Stimulated activated naive CD4-positive, alpha-beta T cell treated with Interleukin-2 at 50 U/mL for 16 hours (primary cell): ENCODE data around the gene TMEM147.

Experiments used
- DNase-seq: peaks from one replicate; lab custom pipeline; 2025; lab: John Stamatoyannopoulos, UW

The TMEM147 gene

DNA sequence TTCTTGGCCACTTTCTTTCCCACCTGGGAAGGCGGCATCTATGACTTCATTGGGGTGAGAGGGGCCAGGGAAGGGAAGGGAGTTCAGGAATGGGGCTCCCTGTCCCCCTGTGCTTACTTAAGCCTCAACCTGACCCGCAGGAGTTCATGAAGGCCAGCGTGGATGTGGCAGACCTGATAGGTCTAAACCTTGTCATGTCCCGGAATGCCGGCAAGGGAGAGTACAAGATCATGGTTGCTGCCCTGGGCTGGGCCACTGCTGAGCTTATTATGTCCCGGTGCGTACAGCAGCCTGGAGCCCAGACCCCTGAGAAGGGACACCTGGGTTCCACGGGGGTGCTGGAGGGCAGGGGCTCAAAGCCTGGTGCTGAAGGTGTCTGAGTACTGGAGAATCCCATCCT lies 1.1 kb downstream of the TMEM147 start:
- DNase-seq = no peak

GRCh38 chr19:35549174-35549788 lies 3.9 kb downstream of the TMEM147 start:
- DNase-seq = peak; percentile 28

DNA sequence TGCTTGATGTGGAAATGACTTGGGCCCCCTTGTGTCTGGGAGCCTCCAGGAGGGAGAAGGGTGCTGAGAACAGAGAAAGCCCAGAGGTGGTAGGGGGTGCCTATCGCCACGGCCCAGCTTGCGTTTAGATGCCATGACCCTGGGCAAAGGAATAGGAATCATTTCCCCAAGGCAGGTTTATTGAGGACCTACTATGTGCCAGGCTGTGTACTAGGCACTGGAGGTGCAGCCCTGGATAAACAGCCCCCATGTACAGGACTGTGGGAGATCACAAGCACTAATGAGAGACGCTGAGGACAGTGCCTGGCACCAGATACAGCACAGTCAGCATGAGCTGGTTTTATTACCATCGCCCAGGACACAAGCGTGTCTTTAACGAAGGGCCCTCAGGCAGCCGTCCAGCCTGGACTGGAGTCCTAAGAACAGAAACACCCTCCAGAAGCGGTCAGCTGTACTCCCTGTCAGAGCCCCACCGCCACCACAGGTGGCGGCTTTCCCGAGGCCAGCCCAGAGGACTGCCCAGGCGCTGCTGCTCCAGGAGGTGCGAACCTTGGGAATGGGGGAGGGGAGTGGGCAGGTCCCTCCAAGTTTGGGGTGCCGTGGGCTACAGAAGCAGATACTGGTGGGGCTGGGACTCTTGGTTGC lies 4.6 kb downstream of the TMEM147 start:
- no peak for DNase-seq

- no peak for DNase-seq
Measured at GRCh38 chr19:35551091-35551810, 5.8 kb downstream of the TMEM147 start.

DNA sequence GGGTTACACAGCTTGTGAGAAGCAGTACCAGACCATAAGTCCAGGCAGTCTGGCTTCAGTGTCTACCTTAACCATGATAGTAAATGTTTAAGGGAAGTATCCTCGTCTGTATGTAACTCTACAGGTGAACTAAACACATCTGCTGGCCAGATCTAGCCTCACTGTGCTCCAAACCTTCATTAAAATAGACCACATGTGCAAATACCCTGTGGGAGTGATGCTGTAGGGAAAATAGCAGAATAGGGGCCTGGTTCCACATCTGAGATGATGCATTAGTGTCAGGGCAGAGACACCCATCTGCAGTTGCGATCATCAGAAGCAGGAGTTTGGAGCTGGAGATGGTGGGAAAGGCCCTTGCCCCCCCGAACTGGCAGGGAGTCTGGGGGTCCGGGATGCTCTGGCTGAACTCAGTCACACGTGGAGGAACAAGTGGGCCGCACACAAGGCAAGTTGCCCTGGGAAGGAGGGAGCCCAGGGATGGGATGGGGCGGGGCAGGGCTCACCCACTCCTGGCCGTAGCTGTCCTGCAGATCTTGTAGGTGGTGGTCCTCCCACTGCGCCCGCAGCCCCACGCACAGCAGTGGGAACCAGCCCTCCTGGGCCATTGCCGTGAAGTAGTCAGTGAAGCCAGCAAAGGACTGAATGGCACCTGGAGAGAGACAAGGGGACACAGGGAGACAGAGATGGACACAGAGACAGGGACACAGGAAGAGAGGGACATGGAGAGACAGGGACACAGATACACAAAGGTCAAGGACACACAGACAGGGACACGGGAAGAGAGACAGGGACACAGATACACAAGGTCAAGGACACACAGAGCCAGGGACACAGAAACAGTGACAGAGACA lies 7.3 kb downstream of the TMEM147 start:
- DNase-seq = no peak

DNA sequence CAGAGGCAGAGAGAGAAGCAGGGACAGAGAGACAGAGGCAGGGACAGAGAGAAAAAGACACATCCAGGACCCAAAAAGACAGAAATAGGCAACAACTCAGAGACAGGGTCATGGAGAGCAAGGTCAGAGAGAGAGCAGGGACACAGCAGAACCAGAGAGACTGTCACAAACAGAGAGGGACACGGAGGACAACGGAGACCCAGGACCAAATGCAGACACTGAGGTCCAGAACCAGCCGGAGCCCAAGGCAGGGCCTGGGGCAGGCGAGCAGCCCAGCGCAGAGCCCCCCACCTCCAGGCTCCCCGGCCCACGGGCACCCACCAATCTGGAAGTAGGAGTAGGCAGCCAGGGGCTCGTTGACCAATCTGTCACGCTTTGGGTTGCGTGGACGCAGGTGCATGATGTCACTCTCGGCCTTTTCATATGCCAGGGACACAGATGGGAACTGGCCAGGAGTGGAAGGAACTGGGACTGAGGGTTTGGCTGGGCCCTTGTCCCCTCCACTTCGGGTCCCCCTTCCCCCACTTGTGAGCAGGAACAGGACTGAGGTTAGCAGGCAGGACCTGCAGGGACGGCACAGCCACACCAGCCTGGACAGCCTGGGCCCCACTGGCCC lies 8.1 kb downstream of the TMEM147 start:
- DNase-seq = no peak

DNA sequence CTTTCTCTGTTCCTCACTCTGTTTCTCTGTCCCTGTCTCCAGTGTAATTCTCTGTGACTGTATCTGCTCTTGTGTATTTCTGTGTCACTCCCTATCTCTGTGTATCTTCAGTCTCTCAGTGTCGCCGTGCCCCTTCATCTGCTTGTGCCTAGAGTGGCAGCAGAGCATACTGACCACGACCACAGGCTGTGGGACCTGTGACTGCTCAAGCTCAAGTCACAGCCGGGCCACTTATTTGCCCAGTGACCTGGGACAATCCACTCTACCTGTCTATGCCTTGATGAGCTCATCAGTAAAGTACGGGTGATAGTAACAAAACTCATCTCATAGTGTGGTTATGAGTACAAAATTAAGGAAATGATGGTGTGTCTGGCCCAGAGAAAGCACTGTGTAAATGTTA lies 8.7 kb downstream of the TMEM147 start:
- no peak for DNase-seq

- no peak for DNase-seq
Measured at GRCh38 chr19:35555301-35556005, 10.0 kb downstream of the TMEM147 start.

DNA sequence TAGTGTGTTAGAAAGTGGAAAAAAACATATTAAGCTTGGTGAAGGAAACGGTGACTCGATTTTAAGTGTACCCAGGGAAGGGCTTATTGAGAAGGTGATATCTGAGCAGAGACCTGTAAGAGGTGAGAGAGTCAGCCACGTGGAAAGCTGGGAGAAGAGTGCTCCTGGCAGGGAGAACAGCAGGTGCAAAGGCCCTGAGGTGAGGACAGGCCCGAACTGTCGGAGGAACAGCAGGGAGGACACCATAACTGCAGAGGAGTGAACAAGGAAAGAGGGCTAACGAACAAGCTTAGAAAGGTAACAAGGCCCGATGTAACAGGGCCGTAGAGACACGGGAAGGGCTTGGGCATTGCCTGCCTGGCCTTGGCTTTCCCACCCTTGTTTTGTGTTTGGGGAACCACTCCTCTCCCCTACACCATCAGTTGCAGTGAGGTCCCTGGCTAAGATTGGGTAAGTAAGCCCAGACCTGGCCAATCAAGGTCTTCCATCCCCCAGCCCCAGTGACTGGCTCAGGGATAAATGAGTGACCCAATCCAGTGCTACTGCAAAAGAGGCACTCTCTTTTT lies 10.7 kb downstream of the TMEM147 start:
- no peak for DNase-seq

GRCh38 chr19:35556846-35557538 lies 11.6 kb downstream of the TMEM147 start:
- no peak for DNase-seq

- peak; percentile 19 for DNase-seq
Measured at GRCh38 chr19:35557539-35558399, 12.3 kb downstream of the TMEM147 start.

- DNase-seq = no peak
Measured at GRCh38 chr19:35558400-35559280, 13.2 kb downstream of the TMEM147 start.

- DNase-seq = no peak
Measured at GRCh38 chr19:35559281-35559659, 13.8 kb downstream of the TMEM147 start.

DNA sequence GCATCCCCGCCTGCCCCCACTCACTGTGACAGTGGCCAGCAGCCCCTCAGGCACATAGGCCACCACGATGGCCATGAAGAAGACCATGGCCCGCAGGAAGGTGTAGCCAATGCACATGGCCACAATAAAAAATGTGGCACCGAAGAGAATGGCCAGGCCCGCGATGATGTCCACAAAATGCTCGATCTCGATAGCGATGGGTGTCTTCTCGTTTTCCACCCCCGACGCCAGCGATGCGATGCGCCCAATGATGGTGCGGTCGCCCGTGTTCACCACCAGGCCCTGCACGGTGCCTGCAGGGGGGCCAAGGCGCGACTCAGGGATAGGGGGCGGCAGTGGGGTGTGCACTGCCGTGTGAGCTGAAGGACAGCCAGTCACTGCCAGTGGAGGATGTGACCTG lies 14.4 kb downstream of the TMEM147 start:
- no peak for DNase-seq

DNA sequence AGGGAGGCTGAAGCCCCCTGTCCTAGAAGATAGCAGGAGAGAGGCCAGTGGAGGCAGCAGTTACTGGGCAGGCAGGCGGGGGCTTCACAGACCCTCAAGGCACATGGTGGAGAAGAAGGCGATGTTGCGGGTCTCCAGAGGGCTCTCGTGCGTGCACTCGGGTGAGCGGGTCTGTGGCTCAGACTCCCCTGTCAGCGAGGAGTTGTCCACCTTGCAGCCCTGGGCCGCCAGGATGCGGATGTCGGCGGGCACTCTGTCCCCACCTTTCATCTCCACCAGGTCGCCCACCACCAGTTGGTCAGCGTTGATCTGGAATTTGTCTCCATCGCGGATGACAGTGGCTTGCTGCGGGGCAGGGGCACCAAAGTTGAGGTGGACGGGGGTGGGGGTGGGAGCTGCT lies 14.8 kb downstream of the TMEM147 start:
- no peak for DNase-seq

GRCh38 chr19:35560677-35561076 lies 15.3 kb downstream of the TMEM147 start:
- DNase-seq = no peak

- no peak for DNase-seq
Measured at GRCh38 chr19:35561436-35561835, 16.0 kb downstream of the TMEM147 start.

DNA sequence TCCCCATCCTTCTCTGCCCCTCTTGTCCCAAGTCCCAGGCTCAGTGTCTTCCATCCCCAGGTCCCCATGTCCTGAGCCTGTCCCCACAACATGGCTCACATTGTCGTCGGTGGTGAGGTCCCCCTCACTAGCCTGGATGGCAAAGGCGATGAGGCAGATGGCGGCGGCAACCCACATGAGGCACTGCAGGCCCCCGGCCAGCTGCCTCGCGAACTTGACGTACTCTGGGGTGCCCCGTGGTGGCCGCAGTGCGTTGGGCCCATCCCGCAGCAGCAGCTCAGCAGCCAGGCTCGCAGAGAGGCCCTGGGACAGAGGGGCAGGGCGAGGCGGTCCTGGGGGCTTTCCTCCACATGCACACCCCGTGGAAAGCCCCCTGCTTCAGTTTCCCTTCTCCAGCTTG lies 16.9 kb downstream of the TMEM147 start:
- no peak for DNase-seq
